HTERT RPE-1 (cell line): ENCODE data around the gene ARHGAP23.
"Not testable (repeated sequence)": the region's sequence is repeated elsewhere in the genome, so short reads cannot be mapped to it uniquely, and the experiment has no call there.

Experiments used
- in situ Hi-C: fragments of 300-500 bp; cut with MboI; formaldehyde crosslinking; loops from 4 replicates; pipeline ENCODE4 v1.14.3; 2020; ENCODE audit warnings: low sequenced_read_pairs

ARHGAP23 gene

DNA sequence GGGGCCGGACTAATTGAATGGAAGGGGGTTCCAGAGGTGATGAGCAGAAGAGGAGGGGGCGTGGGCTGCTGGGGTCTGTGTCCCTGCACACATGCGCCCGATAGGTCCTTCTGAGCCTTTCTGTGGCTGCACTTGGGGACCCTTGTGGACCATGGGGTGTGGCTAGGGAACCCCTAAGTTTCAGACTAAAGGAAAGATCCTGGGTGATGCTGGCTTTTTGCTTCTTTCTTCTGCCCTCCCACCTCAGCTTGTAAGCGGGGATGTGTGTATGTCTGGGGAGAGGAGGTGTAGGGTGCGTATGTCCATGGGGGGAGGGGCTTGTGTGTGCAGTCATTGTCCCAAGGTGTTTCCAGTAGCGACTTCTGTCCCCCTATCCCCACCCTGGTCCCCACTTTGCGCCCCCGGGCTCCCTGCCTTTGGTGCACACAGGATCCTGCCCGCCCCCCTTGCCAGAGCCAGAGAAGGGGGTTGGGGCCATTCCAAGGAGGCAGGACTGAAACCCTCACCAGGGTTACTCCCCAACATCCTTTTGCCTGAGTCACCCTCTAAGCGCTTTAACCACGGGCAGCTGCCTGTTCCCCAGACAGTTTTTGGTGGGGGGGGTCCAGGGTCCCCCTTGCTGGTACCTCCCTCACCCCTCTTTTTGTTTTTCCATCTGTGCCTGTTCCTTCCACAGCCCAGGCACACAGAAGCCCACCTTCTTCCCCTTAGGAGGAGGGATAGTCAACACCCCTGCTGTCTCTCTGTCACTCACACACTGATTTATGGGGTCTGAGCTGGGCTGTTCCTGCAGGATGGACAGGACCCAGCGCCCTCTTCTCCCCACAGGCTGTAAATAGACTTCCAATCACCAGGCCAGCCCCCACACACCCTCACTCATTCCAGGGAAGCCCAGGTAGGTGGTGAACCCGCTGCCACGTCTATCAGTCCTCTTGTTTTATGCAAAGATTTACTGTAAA is 83.2 kb downstream of the ARHGAP23 start:
- in situ Hi-C loops: no loop called here

DNA sequence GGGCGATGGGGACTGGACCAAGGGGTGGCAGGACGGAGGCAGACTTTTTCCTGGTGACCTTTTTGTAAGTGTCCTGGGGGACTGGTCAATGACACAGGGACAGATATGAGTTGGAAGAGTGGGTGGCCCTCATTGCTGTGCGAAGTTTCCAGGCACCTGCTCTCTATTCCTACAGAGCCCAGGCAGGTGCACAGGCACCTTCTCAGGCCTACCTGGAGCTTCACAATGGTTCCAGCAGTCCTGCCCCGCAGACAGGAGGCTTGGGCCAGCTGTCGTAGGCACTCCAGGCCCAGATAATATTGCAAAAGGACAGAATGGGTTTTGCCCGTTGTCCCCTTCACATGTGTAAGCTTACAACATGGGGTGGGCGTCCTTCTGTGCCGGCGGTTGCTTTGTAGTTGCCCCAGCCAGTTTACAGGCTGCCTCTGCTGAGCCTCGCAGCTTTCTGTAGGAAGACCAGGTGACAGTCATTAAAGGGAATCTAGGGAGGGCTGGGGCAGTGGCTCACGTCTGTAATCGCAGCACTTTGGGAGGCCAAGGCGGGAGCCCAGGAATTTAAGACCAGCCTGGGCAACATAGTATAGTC is 84.3 kb downstream of the ARHGAP23 start:
- in situ Hi-C loops: no loop called here

DNA sequence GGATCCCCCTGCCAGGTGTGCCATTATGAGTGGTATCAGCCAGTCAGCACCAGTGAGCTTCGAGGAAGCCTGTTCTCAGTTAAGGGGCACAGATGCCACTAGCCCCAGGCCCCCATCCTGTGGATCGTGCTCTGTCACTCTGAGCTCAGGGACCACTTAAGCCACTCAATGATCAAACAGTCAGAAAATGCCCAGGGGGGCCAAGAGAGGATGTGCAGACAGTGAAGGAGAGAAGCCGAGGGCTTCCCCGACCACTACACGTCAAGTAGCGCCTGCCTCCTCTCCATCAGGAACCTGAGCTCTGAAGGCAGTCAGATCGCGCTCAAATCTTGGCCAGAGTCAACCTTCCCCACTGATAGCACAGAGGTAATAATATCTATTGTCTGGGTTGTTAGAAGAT is 98.3 kb downstream of the ARHGAP23 start:
- in situ Hi-C loops: not testable (repeated sequence)

DNA sequence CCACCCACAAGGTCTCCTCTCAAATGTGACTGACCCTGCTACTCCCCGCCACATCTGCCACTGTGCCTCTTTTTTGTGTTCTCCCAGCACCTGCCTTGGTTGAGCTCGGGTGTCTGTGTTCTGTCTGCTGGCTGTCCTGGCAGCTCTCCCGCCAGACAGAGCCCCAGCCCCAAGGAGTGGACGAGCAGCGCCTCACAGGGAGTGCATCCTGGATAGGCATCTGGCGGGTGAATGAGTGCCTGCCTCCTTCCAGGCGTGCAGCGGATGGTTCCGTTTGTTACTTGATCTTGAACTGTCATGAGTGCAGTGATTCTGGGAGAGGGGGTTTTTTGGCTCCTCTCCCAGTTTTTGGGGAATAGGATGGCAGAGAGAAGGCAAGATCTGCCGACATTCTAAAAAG is 99.9 kb downstream of the ARHGAP23 start:
- in situ Hi-C loops: not testable (repeated sequence)

DNA sequence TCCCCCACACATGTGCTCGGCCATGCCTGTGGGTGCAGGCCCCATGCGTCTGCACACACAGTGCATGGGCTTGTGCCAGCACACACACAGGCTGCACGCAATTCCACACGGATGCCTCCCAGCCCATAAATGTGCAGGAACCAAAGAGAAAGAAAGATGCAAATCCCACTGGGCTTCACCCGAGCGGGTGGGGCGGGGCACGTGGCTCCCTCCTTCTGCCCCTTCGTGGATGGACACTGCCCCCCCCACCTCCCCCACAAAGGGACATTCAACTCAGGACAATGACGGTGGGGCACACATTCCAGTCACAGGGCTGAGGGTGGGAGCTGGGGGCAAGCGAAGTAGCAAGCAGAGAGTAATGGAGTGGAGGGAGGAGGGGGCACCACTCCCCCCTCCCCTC is 102.6 kb downstream of the ARHGAP23 start:
- in situ Hi-C loops: not testable (repeated sequence)

DNA sequence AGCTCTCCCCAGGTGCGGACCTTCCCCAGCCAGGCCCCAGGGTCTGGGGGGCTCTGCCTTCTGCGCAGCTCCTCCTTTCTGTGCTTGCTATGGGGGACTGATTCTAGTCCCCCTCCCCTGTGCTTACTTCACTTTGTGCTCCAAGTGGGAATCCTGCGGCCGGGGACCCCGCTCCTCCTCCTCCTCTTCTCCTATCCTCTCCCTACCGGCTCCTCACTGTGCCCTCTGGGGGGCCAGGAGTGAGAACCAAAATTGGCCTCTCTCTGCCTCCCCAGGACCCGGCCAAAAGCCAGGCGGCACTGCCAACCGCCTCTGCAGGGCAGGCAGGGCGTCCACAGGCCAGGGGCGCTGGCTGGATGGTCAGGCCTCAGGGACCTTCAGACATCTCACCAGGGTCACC is 103.5 kb downstream of the ARHGAP23 start:
- in situ Hi-C loops: not testable (repeated sequence)

DNA sequence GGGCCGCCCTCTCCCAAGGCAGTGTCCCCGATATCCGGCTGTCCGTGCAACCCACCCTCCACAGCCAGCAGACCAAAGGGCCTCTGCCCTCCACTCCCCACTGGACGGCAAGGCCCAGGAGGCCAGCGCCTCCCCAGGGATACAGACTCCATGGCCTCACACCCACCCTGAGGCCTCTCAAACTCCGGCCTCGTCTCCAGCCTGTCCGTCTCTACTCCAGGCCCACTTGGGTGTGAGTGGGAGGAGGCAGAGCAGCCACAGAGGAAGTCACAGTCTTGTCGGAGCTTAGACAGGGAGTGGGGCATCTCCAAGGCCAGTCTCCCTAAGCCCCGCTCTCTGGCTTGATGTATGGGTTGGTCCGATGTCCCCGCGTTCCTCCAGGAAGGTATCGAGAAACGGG is 104.2 kb downstream of the ARHGAP23 start:
- in situ Hi-C loops: no loop called here

DNA sequence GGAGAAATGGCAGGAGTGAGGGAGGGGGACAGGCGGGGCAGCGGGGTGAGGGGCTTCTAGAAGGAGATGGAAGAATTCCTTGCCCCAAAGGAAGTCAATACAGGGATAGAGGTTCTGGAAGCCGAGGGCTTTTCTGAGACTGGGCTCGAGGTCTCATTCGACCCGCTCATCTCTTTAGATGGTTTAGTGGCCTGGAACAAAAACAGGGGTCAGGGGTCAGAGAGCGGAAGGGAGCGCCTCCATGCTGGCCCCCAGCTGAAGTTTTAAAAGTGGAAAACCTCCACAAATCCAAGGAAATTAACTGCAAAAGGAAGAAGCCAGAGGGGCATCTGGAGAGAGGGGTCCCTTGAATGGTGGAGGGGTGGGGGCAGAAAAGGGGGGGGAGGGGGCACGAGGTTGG is 105.0 kb downstream of the ARHGAP23 start:
- in situ Hi-C loops: no loop called here

DNA sequence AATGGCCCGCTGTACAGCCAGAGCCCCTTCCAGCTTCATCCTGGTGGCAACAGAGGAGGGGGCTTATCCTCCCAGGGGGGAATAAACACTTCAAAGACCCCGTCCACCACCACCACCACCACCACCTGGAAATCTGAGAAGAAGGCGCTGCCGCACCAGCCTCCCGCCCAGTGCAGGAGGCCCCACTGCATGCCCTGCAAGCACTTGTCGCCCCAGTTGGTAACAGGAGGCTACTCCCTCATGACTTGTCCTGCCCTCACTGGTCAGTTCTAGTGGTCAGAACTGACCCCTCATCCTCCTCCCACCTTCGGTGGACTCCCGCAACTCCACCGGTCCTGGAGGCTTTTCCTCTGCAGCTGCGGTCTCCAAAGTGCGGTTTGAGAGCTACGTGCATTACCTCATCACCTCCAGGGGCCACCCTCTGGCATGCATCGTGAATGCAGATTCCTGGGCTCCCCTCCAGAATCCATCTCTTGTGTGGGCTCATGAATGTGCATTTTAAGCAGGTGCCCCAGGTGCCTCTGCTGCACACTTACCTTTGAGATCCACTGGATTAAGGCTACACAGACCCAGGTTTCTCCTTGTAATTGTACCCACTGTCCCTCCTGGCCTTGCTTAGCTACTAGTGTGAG is 105.7 kb downstream of the ARHGAP23 start:
- in situ Hi-C loops: no loop called here

DNA sequence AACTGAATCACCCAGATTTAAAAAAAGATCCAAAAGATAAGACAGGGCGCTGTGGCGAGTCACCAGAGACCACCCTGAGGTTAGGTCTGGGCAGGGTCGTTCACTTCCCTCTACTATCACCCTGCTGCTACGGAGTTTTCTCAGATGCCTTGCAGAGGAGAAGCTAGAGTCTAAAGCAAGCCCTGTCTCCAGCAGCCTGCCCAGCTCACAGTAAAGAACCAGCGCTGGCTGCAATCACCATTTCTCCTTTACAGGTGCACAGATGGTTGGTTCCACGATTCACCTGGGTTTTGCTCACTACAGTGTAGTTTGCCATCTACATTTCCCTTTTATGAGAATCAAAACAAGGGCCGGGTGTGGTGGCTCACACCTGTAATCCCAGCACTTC is 106.2 kb downstream of the ARHGAP23 start:
- in situ Hi-C loops: no loop called here

DNA sequence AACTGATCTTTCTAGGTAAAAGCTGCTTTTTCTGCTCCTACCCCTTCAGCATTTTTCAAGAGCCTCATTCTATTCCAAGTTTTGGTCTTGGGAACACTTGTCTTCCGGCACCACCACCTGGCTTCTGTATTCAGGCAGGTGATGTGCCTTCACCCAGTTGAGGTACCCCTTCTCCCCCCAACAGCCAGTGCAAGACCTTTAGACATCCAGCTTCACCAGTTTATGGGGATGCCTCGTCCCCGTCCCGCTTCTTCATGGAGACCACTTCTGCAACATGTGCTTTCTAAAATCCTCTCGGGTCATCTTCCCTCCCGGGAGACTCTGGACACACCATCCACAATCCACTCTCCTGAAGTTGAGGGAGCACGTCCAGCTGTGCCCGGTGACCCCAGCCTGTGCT is 107.6 kb downstream of the ARHGAP23 start:
- in situ Hi-C loops: no loop called here

DNA sequence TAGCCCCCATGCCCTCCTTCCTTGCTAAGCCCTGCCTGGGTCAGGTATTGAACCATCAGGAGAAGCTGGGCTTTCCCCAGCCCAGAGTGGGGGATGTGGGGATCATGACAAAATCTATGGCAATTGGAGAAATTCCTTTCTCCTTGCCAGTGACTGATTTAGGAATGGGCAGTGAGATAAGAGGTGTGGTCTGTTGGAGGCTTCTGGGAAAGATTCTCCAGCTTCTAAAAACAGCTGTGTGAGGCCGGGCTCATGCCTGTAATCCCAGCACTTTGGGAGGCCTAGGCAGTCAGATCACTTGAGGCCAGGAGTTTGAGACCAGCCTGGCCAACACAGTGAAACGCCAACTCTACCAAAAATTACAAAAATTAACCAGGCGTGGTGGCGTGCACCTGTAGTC is 108.4 kb downstream of the ARHGAP23 start:
- in situ Hi-C loops: no loop called here

DNA sequence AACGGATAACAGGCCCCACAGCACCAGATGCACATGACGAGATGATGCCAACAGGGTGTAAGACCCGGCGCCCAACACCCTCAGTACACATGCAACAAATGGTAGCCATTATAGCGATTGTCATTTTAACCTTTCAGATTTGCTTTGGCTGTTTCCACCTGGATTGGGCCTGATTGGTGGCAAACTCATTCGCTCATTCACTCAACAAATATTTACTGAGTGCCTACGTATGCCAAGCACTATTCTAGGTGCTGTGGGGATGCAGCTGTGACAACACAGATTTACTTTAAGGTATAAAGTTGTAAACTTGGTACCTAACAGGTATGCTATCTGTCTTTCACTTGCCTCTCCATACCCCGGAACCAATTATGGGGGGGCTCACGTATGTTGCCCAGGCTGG is 110.6 kb downstream of the ARHGAP23 start:
- in situ Hi-C loops: no loop called here

DNA sequence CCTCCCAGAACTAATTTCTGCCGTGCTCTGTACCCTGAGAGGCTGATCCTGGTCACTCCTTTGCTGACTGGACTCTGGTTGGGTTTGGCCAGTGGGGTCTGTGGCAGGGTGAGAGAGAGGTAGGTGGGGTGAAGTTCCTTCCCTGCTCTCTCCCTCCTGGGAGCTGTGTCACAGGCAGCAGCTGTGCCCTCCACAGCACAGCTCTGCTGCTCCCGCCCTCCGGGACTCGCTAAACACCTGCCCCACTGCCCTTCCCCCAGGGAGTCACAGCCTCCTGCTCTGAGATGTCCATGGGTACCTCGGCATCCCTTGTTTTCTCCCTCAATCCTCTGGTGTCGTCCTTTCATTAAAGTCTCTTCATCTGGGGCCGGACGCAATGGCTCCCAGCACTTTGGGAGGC is 111.1 kb downstream of the ARHGAP23 start:
- in situ Hi-C loops: no loop called here

DNA sequence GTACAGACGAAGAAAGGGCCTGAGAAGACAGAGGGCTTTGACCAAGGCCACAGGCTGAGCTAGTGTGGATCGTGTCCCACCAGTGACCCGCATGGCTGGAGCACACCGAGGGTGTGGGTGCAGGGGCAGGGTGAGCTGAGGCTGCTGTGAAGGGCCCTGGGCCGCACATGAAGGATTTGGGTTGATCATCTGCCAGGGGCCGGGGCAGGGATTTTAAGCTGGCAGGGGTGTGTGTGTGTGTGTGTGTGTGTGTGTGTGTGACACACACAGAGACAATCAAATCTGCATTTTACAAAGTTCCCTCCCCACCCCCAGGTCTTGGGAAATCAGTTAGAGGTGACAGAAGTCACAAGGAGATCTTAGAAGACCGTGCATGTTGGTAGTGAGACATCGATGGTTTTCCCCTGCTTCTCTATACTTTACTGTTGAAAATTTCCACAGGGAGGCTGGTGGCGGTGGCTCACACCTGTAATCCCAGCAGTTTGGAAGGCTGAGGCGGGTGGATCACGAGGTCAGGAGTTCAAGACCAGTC is 112.3 kb downstream of the ARHGAP23 start:
- in situ Hi-C loops: no loop called here

DNA sequence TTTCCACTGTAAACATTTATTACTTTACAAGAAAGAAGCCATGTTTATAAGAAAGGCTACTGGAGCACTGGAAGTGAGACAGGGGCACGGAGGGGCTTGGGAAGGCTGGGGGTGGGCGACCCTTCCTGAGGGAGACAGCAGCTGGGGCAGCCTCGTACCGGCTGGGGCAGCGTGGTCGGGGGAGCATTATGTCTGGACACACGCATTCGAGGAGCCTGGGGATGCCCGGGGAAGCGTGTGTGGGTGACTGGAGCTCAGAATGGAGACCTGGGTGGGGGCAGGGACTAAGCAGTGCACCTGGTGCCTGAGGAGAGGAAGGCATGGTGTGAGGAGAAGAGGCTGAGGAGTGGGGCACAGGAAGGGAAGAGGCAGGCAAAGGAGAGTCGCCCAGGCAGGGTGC is 113.0 kb downstream of the ARHGAP23 start:
- in situ Hi-C loops: no loop called here

DNA sequence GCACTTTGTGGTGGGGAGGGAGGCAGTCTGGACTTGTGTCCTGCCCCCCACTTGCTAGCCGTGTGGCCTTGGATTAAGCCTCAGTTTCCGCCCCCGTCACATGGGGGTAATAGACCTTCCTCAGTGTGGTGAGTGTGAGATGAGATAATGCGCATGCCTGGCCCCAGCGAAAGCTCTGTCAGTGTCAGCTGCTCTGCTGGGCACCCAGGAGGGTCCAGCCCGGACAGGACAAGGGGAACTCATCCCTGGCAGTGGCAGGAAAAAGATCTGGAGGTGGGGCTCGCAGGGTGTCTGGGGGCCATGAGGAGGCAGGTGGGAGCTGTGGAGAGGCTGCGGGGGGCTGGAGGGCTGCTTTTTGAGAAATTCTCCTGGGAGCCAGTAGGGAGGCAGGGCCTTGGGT is 114.0 kb downstream of the ARHGAP23 start:
- in situ Hi-C loops: no loop called here

DNA sequence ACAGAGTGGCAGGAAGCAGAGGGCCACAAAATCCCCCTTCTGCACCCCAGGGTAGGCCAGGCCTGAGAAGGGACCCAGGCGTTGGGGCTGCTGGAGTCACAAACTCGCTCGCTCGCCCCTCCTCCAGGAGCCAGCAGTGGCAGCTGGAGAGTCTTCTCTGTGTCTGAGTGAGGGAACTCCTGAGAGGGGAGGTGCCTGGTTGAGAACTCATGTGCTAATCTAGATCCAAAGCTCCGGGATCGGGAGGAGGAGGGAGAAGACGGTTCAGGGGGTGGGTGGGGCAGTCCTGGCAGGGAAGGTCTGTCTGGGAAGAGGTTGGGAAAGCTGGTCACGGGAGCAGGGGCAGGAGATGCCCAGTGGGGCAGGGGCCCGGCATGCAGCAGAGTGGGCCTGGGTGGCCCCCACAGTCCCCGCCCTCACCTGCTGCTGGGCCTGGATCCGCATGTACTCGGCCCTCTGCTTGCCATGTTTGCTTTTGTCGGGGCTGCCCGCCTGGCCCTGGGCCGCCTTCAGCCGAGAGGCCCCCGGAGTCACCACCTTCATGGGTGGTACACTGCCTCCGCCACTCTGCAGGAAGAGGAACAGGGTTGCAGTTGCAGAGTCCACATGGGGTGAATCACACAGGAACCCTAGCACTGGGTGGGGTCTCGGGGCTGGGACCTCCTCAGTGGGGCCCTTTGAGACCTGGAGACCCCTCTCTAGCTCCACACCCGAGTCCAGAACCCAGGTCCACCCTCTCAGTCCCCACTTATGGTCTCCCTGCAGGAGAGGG is 115.3 kb downstream of the ARHGAP23 start:
- in situ Hi-C loops: no loop called here

DNA sequence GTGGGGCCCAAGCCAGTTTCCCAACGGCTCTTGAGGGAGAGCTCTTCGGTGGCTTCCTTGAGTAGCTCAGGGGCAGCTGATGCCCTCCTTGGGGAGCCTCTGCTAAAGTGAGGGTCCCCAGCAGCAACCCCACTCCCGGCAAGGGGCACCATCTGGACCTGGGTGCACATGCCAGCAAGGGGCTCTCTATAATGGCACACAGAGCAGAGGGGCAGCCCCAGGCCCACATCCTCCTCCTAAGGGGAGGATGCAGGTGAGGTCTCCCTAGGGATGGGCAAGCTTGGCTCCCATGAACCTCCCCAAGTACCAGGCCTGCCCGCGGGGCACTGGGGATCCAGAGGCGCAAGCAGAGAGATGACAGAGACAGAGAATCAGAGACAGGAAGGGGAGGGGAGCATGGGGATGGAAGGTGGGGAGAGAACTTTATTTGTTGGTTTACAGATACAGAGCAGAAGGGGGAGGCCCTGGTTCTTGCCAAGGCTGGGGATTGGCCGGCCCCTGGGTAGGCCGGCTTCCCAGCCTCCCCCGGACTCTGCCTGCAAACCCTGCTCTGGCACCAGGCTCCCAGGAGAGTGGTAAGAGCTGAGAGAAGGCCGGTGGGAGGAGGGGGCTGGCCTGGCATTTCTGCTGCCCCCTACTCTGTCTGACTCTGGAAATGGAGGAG is 116.0 kb downstream of the ARHGAP23 start:
- in situ Hi-C loops: no loop called here

DNA sequence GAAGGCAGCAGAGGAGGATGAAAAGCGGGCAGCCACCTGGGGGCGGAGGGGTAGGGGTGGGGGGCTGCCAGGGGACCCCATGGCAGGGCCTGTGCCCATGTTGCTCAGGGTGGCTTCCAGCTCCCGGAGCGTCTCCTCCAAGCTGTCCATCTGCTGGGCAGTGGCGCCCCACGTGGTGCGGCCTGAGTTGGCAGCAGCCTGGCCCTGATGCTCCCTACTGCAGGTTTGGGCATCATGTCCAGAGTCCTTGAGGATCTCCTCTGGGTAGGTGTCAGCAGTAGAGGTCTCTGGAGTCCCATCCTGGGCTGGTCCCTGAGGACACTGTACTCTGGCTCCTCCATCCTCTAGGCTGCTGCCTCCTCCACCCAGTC is 116.6 kb downstream of the ARHGAP23 start:
- in situ Hi-C loops: no loop called here
